ENCODE data around the gene RBMS2.
A peak's percentile ranks its signal among the peaks of the same experiment; 100 is the strongest.

The RBMS2 gene

DNA sequence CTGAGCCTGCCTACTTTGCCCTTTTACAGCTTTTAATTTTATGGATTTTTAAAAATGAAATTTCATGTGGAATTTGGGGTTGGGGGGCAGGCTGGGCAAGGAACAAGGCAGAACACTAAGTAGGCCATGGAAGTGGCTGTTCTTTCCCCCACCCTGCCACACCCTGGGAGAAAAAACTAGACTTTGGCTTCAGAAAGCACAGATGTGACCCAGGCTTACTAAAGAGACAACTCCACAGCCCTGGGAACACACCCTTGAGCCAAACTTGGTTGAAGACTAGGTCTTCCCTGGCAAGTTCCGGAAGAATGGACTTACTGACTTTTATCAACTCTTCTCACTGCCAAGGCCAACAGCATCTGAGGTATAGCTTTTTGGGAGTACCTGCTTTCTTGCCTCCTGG lies 68.2 kb downstream of the RBMS2 start:
- no peak for DNase-seq

DNA sequence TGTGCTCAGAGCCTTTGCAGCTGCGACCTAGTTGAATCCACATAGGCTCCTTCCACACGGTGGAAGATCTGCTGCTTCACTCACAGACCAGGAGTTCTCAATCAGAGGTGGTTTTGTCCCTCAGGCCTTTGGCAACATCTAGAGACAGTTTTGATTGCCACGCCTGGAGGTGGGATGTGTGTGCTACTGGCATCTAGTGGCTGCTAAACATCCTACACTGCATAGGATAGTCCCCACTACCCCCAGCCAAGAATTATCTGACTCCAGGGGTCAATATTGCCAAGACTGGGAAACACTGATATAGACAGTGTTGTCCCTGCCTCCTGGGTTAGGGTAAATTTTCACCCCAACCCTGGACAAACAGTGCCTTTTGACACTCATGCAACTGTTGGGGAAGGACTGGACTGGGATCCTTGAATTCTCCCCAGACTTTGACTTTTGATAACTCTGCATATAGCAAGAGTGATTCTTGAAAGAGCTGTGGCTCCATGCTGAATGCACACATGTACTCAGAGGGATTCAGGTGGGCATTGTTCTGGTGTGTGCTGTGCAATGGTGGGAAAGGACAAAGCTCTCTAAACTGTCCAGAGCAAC lies 68.7 kb downstream of the RBMS2 start:
- DNase-seq, result no peak

DNA sequence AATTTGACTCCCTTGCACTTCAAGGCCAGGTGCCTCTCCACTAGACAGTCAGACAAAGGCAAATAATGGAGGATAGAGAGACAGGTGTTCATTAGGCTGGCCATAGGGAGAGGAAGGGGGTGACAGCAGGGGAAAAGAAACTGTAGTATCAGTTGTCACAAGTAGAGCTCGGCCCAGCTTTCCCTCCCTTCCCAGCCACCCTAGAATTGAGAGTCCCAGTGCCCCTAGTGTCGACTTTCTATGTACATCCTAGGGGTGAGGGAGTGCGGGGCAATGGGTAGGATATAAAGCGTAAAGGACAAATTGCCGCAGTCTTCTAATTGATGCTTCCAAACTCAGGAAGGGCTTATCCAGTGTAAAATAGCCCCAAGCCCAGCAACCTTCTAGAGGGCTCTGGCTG lies 69.5 kb downstream of the RBMS2 start:
- peak; percentile 32 for DNase-seq

DNA sequence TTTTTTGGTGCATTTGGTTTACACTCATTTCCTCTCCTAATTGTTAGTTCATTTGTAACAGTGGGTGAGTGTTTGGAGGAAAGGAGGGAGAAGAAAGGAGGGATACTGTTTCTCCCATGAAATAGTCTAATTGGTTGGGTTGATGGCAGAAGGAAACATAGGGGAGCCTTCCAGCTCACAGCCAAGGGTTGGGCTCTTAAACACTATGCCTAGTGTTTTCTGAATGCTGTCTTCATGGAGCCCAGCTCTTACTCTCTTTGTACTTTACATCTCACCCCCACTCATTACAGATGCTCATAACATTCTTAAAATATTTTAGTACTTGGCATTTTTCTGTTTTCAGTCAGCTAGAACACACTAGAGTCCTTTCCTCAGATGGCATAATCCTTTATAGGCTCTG lies 70.3 kb downstream of the RBMS2 start:
- DNase-seq, result no peak

DNA sequence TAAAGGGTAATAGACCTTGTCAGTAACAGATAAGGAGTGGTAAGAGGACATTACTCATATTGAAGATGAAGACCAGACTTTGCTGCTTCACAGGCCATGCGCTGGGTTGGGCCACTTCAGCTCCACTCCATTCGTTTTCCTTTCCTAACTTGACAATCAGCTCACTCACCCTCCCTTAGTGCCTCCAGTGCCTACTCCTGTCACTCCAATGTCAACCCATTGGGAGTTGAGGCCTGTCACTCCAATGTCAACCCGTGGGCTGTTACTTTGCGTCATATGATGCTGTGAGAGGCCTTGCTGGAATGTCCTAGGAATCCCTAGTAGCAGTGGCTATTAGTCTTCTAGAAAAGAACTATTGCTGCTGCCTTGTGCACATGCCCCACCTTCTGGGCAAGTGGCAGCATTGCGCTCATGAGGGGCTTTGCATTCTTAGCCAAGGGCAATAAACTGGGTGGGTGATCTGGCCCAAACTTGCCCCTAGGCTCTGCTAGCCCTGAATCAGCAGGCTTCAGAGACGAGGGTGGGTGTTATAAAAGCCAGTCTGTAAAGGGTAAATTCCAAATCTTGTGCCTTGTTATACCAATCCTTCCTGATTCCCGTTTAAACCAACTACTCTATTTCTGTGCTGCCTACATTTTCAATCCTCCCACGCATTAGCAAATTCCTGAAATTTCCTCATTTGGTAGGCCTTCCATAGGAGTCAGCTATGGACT lies 72.4 kb downstream of the RBMS2 start:
- DNase-seq, result peak; percentile 12

DNA sequence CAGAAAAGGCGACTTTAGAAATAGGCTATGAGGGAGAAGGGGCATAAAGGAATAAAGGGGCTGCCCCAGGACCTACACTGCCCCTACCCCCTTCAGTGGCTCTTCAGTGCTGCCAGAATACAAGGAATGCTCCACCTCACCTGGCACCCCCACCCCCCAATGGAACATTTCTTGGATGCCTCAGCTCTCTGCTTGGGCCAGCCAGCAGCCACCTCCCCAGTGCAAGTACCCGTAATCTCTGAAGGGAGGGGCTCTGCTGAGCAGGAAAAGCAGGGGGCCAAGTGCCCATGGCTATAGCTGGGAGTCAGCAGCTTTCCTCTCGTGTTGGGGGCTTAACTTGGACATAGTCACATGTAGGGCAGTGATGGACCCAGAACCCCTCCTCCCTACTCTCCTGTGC lies 75.2 kb downstream of the RBMS2 start:
- DNase-seq, result no peak

DNA sequence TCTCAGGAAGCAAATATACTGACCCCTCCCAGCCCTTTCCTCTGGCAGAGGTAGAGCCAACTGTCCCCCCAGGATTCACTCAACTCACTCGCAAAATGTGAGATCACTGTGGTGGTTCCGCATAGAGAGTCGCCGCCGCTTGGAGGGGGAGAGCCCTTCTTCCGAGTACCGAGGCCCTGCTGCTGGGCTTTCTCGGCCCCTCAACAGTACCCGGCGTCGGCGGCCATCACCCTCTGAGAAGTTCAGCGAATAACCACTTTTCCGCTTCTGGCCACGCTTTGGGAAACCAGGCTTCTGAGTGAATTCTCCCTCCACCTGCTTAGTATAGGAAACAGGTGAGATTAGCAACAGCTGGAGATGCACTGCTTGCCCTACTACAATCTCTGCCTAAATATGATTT lies 77.4 kb downstream of the RBMS2 start:
- DNase-seq, result no peak

DNA sequence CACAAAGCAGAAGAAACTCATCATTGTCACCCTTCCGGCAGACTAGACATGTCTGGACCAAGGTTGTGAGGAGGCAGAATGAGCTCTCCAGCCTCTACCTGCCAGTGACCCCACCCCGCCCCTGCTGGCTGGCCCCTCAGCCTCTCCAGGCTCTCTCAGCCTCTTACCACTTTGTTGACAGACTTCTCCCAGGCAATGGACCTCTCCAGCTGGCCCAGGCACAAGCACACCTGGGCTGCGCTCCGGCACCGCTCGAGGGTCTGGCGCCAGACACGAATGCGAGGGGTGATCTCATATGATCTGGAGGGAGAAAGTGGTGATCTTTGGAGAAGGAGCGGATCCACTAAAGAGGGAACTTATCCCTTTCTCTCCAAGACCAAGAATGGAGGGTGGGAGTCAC lies 78.2 kb downstream of the RBMS2 start:
- no peak for DNase-seq

DNA sequence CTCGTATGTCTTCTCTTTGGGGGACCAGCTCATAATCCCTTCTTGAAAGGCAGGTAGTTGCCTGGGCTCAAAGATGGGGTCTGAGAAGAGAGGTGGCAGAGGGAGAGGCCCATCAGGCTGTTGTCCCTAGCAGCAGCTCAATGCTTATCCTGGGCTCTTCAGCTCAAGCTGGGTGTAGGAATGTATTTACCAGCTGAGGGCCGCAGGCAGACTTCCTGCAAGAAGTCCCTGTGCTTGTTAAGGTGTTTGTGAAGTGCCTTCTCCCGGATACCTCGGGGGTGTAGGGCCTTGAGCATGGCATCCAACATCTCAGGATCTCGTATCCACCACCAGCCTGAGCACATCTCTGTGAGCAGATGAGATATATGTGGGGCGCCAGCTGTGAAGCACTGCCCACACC lies 79.1 kb downstream of the RBMS2 start:
- no peak for DNase-seq

DNA sequence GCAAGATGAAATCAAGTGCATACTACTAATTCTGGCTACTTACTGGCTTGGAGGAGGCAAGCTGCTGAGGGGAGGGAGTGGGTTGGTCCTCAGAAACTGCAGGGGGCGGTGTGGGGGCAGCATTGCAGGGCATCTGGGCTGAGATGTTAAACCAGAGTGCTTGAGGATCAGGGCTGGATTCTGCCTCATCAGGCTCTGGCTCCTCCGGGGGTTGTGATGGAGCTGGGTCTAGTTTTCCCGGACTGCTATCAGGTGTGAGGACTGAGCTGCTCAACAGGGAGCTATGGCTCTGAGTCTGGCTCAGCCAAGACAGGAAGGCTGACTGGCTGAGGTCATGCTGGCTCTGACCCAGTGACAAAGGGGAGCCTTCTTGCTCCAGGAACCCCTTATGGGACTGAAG lies 79.9 kb downstream of the RBMS2 start:
- DNase-seq, result no peak

DNA sequence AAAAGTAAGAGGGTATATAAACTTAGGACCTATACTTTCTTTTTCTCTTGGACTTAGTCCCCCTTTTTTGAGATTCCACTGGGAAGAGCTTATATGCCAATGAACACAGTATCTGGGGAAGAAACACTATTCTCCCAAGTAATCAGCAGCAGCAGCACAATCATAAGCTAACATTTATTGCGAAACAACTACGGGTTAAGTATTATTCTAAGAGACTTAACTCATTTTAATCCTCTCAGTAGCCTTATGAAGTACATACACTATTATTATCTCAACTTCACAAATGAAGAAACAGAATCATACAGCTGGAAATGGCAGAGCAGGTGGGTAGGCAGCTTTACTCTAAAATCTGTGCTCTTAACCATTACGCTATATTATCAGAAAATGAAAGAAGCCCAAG lies 80.6 kb downstream of the RBMS2 start:
- DNase-seq, result no peak

DNA sequence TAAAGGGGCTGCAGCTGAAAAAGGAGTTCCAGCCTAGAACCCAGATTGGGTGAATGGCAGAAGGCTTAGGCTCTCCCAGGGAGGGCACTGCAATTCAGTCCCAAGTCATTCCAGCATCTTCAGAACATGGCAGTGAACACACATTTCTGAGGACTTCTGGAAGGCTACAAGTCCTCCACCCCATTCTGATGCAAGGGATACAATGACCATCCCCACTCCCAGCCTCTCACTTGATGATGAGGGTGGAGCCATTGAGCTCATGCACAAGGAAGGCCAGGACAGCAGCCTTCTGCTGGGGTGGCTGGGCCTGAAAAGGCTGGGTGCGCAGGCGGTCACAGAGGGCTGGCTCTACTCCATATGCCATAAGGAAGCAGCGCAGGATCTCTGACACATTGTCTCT lies 82.7 kb downstream of the RBMS2 start:
- DNase-seq, result no peak

DNA sequence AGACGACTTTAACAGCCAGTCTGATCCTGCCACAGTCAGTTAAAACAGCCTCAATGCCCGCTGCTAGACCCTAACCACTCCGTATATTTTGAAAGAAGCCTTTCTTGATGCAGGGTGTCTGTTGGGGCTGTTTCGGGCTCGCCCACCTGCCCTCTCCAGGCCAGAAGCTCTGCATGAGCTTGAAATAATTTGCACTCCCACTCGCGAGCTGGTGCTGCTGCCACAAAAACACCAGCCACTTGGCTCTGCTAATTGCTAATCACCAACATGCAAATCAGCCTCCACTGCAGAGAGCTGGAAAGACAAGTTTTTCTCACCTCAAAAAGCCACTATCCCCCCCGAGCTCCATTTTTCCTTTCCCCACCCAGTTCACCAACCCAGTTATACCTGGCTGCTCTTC lies 93.0 kb downstream of the RBMS2 start:
- no peak for DNase-seq

DNA sequence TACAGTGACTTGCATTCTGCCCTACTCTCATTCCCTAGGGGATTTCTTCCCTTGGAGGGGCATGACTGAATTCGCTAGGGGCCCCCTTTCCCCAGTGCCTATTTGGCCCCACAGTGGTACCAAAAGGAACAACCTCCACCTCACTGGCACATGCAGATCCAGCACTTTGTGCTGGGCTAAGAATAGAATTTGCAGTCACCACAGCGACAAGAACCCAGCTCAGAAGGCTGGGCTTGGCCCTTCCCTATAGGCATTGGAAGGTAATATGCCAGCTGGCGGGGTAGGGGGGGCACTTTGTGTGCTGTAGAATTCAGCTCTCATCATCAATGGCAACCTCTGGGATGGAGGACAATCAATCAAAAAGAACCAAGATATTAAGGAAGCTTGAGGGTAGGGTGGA lies 94.6 kb downstream of the RBMS2 start:
- no peak for DNase-seq

DNA sequence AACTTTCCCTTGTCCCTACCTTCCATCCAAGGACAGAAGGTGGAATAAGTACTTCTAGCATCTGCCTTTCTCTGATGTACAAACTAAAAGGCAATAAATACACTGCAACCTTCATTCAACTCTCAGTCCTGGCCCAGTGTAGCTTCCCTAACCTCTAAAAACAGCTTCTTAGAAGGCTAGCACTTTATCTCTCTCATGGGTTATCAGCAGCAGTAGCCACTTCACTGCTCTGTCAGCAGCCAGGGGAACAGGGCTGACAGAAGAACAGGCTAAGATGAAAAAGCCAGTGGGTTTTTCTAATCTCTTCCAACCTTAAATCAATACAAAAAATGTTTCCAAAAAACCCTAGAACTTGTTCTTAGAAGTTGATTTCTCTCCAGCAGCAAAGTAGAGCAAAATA lies 95.3 kb downstream of the RBMS2 start:
- no peak for DNase-seq

DNA sequence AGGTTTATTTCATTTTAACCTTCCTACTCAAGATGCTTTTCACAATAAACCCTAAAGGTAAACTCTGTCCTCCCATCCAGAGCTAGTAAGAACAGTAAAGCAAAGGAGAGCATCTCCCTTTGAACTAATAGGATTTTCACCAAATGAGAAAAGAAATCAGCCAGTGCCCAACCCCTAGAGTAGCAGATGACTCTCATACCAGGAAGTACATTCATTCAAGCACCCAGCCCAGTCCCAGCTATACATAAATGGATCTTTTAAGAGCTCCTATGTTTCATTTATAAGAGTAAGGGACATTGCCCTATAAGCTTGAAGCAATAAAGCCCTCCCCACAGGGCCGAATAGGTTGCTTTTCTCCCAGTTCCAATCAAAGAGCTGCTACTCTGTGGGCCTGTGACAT lies 100.9 kb downstream of the RBMS2 start:
- no peak for DNase-seq

DNA sequence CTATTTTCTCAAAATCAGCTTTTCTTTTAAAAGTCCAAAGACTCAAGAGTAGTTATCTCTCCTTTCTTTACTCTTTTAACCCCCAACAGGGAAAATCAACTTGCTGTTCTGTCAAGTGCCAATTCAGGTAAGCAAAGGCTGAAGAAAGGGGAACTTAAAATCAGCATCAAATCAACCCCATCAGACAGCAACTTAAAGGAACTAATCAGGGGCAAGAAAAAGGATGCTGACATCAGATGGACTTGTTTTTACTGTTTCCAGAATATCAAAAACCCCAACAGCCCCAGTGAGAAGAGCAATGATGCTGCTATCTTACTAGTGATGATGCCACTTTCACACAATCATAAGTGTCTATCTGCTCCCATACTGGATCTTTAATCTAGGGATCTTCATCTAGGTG lies 105.1 kb downstream of the RBMS2 start:
- no peak for DNase-seq

DNA sequence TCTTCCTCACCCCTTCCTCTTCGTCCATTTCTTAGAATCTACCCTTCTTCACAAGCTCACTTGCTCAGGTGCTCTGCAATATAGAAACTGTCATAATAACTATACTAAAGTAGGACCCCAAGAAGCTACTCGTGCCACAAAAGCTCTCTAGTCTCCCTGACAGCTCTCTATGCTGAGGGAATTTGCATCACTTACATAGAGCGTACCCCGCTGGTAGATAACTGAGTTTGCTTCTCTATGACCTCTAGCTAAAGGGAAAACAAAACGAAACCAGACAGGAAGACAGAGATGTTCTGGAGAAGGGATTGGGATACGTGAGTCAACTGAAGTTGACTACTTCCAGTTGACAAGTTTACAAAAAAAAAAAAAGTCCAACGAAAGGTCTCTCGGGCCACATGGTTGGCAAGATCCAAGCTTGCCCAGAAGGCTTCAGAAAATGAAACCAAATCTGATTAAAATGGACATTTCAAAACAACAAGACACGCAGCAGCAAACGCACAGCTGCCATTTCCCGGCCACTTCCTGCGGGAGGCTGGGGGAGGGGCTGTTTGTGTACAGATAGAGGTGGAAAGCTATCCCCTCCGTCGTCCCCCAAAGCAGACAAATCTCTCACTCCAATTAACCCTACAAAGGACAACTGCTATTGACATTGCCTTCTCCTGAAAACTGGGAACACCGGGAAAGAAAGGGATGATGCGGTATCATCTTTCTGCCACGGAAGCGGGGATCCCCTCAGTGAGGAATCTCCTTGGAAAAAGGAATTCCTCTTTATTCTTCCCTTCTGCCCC lies 107.2 kb downstream of the RBMS2 start:
- peak; percentile 11 for DNase-seq

DNA sequence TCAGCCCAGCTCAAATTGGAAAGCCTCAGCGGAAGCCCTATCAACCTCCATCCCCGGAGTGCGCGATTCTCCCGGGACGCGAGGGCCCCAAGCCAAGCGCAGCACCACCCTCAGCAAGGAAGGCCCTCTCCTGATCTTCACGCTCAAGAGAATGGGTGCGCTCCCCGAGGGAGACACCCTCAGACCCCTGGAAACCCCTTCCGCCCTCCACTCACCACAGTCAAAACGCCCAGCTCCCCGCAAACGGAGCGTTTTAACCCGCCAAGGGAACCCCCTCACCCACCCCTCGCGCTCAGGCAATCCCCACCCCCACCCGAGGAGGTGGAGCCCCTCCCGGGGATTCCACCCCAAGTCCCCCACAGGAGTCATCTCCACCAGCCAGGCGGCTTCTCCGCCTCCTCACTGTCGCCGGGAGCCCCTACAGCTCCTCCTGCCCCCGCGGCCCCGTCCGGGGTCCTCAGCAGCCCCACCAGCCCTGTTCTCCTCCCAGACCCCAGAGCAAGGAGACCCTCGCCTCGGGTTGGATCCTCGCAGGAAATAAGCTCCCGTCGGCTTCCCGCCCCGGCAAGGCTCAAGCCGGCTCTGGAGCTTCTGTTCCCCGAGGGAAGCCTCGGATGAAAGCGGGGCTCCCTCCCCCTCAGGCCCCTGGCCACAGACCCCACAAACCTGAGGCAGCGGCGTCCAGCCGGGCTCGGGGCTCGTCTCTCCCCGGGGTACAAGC lies 108.0 kb downstream of the RBMS2 start:
- no peak for DNase-seq

DNA sequence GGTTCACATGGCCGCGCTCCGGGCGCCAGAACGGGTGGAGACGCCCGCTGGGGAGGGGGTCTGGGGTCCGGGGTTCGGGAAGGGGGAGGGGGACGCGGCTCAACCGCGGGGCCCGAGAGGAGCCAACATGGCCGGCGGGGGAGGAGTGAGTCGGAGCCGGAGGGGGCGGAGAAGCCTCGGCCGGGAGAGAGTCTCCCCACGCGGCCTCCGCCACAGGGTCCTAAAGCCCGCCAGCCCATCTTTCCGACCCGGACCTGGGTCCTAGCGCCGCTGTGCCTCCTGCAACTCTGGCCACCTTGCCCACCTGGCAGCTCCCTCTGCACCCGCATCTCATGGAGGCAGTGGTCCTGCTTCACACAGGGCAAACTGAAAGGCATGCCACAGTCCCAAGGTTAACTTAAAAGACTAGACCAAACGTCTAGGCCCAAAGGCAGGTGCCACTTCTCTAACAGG lies 108.6 kb downstream of the RBMS2 start, which contains the start of gene BAZ2A:
TSS of gene BAZ2A (minus strand) at position 147 of the 453 bp plus-strand sequence. CDS start 12,796 bp downstream, outside the sequence.
- peak; percentile 33 for DNase-seq

DNA sequence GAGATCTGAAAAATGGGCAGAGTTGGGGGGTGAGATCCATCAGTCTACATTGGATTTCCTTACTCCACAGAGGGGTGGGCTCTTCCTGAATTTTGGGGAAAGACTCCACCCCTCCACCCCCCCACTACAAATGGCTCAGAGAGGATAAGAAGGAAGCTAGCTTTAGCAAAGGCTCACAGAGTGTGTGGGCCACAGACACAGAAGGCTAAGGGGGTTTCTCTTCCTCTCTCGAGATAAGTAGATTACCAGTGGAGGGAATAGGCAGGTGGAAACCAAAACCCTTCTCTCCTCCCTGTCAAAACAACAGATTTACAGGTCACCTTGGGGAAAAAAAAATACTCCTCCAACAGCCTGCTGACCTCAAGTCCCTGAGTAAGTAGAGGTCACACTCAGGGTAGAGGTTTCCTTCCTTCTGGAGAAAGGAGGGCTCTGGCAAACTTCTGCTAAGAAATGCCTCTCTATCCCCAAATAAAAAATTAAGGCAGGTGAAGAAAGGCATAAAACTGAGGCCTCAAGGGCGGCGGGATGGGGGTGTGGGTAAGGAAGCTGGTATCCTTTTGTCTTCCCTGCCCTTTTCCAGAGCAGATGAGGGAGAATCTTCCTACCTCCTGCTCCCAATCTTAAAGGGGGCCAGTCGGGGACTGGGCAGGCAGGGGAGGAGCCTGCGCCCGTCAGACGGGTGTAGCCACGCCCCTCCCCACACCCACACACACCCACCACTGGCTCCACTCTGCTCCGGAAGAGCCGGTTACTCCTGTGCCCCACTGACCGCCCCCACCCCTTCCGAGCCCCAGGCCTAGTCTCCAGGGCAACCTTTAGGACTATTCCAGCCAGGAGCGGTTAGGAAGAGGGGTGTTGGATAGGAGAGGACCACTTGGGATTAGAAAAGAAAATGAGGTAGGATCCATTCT lies 110.4 kb downstream of the RBMS2 start:
- no peak for DNase-seq
